NCI-H1930 (cell line): ENCODE data around the gene VPS13C.
"Not testable (repeated sequence)": the region's sequence is repeated elsewhere in the genome, so short reads cannot be mapped to it uniquely, and the experiment has no call there.

Experiments
- DNase-seq, 2 experiments: peaks; one replicate each; lab custom pipeline; 2025; lab: John Stamatoyannopoulos, UW

The VPS13C gene

DNA sequence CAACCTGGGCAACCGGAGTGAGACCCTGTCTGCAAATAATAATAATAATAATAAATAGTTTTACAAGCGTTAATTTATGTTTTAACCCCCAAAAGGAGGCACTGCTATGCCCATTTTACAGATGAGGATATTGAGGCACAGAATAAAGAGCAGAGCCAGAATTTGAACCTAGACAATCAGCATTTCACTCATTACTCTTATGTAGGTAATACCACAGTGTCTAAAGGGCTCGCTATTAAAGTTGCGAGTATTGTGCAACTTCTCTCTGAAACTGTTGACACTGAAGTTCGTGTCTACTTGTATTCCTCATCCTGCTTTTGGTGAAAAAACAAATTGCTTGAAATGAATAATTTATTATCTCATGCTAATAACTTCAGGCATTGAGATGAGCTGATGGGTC lies 9.3 kb upstream of the VPS13C start:
- no peak for DNase-seq

DNA sequence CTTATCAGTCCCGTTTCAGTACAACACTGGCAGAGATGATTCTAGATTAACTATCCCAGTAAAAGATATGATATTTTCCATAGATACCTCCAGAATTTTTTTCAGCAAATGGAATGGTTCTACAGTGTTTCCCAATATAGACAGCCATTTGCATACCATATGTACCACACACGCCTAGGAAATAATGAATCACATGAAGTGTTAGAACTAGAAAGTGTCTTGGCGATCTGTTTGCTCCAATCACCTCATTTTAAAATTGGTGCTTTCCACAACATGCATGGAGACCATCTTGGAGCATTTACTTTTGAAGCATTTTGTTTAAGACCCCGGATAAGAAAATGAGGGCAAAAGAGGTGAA lies 8.5 kb upstream of the VPS13C start:
- no peak for DNase-seq

DNA sequence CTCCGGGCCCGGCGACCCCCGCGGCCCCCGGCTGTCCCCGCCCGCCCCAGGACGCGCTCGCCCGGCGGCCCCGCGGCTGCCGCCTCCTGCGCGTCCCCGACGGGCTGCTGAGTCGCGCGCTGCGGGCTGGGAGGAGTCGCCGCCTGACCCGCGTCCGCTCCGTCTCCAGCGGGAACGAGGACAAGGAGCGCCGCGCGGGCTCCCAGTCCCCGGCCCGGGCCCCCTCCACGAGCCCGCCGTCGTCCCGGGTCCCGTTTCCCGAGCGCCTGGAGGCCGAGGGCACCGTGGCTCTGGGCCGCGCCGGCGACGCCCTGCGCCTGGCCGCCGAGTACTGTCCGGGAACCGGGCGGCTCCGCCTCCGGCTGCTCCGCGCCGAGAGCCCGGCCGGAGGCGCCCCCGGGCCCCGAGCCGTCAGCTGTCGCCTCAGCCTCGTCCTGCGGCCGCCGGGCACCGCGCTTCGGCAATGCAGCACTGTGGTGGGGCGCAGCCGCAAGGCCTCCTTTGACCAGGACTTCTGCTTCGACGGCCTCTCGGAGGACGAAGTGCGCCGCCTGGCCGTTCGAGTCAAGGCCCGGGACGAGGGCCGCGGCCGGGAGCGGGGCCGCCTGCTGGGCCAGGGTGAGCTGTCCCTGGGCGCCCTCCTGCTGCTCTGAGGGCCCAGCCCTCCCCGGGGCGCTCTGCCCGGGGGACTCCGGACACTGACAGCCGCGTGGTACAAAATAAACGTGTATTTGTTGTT lies 8.0 kb upstream of the VPS13C start:
- DNase-seq, result peak in 1 of 2 experiments; percentile 28

DNA sequence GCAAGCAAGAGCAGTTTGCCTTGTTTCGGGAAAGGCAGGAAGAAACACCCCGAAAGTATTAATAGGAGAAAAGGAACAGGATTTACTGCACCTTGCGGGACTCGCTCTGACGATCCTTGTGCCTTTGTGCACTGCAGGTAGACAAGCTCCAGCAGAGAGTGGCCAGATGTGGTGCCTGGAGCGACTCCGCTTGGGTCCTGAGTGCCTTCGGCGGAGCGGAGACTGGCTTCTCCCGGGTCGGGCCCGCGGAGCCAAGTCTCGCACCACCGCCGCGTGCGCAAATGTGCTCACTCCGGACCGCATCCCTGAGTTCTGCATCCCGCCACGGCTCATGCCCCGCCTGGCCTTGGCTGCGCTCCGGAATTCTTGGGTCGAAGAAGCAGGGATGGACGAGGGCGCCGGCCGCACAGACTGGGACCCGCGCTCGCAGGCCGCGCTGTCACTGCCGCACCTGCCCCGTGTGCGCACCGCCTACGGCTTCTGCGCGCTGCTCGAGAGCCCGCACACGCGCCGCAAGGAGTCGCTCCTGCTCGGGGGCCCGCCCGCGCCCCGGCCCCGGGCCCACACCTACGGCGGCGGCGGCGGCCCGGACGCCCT lies 7.3 kb upstream of the VPS13C start:
- DNase-seq, result peak in 1 of 2 experiments; percentile 25

DNA sequence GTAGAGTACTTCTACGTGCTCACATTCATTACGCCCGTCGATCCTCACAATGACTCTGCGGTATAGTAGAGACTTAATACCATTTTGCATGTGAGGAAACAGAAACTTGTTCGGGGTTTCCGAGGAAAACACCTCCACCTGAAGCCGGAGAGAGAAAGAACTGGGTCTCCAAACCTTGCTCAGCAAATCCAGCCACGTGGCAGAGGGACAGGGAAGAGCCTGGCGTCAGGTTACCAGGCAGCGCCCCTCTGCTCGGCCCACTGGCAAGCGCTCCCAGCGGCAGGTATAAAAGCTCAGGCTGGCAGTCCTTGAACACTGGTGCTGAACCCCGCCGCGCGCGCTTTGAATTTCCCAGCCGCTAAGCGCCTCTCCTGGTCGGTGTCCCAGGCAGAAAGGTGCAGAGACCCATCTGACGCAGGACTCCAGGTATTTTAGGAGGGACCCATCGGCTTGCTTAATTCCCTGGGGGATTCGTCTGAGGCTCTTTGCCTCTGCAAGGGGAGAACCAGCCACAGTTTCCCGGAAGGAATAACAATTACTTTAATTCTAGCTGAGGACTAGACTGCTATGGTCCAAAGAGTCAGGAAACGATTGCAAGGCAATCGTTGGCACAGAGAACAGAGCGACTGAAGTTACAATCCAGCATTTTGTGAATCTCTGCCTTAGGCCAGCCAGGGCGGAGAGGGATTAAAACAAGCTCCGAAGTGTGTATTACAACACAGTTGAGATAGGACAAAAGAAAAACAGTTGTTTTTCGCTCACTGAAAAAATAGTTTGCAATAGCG lies 6.6 kb upstream of the VPS13C start, which contains the start of gene C2CD4A:
Gene C2CD4A, plus strand, starts transcription at position 315 of the 785 bp plus-strand sequence. CDS start 637 bp downstream, outside the sequence.
- peak; percentile 48 to 70 for DNase-seq

DNA sequence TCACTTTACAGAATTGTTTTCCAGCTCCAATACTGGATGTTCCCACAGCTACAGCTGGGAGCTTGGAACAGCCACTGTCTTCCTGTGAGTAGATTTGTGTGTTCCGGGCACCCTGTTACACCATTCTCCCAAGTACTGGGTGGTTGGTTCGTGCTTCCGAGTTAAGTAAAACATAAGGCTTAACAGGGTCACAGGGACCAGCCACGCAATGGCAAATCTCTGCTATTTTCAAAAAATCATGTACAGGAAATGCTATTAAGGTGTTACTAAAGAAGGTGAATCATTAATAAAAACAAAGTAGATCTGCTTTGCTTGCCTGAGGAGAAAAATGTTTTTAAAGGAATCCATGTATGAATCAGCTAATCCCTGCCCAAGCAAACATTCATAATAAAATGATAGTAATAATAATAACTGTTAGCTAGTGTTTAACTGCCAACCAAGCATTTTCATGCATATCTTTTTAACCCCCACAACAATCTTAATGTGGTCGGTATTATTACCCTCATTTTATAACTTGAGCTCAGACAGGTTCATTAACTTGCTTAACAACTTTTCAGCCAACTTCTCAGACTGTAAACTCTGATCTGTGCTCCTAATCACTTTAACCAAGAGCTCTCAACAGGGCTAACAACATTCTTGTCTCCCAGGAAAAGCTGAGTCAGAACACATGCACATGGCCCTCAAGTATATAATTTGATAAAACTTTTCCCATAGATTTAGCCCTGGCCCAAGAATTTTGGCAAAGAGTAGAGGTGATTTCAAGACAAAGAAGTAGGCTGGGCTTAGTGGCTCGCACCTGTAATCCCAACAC lies 3.8 kb upstream of the VPS13C start:
- DNase-seq, result no peak

DNA sequence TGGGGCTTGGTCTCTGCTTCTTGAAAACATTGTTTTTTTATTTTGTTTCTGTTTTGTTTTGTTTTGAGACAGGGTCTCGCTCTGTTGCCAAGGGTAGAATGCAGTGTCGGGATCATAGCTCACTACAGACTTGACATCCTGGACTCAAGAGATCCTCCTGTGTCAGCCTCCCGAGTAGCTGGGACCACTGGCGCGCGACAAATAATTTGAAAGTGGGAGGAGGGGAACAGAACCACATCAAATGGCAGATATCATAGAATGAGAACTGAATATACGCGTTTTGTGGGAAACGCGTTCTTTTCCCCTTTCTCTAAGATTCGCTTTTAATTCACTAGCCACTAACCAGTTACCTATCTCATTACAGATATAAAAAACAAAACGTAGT lies 641 bp upstream of the VPS13C start:
- no peak for DNase-seq

DNA sequence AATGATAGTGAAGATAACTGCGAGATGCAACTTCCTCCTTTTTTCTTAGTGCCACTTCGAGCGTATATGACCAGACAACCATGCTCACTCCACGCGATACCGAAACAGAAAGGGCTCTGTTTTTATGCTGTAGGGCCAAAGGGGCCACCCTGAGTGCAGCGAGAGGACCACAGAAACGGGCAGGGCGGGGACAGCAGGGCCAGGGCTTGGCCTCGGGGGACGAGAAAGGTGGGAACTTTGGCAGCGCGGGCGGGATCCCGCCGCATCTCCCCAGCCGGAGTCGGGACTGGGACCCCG lies 483 bp downstream of the VPS13C start:
- peak in 1 of 2 experiments; percentile 17 for DNase-seq

DNA sequence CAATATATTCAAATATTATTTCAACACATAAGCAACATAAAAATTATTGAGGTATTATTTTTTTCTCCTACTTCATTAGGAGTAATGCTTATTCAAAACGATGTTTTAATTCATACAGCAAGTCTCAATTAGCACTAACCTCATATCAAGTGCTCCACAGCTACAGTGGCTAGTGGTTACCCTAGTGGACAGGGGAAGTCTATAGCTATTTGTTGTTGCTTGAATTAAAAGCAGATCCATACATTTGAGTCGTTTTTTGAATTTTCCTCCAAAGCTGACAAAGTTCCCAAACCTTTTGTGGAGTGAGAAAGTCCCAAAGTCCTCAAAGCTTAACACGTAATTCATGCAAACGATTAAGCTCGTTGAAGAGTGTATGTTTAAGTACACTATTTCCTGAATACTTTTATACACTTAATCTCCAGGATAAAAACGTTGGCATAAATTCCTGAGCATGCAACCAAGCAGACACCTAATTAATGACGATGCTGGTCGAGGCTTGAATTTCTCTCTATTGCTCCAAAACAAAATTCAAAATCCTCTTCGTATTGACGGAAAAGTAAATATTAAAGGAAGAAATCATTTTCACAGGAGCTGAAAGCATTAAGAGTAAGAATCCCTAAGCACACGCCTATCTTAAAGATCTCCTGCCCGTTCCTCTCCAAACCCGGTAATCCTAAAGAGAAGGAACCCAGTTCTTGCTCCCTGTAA lies 985 bp downstream of the VPS13C start:
- DNase-seq, result no peak

DNA sequence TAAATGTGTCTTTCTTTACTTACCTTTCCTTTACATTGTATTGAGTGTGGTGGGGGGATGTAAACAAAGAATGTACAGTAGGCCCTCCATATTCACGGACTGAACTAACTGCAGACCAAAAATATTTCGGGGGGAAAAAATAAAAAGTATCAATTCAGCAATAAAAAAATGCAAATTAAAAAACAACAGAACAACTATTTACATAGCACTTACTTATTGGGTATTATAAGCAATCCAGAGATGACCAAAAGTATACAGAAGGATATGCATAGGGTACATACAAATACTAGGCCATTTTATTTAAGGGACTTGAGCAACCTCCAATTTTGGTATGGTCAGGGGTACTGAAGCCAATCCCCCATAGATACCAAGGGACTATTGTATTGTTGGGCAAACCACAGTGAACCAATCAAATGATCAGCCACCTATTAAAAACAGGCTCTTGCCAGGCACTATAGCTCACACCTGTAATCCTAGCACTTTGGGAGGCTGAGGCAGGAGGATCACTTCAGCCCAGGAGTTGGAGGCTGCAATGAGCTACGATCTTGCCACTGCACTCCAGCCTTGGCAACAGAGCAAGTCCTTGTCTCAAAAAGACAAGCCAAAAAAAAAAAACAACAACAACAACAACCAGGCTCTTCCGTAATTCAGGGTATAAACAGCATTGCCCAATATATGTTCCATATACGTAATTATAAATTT lies 1.8 kb downstream of the VPS13C start:
- no peak for DNase-seq

DNA sequence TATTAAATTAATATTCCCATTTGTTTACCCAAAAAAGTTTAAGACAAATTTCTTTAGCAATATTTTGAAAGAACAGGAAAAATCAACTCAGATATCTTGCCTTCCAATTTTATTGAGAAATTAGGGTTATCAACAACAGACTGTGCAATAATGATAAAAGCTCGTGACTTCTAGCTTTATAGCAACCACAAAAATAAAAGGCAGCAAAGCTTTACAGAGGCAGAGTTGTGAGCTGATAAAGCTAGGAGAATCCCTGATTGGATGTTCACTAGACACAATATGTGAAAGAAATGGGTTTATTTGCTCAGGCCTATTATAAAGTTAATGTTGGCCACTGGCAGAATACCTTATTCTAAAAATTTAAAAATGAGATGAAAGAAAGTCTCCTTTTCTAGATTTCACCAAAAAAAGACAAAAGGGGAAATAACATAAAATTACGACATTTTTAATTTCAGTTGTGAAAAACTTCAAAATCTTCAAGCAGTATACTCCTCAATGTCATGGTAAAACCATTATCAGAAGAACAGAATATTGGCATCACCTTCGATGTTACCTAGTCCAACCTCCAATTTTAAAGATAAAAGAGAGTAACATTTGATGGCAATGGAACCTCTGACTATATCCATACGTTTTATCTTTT lies 2.8 kb downstream of the VPS13C start:
- DNase-seq, result no peak

DNA sequence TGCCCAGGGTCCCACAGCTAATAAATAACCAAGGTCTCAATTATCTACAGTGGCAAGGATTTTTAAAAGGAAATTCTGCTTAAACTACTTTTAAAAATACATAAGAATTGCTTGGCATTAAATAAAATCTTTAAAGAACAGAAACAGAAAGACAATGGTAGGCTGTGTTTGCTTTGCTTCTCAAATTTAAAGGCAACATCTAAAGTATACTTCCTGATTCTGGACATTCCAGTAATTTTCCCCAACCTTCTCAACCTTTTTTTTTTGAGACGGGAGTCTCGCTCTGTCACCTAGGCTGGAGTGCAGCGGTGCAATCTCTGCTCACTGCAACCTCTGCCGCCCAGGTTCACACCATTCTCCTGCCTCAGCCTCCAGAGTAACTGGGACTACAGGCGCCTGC lies 5.3 kb downstream of the VPS13C start:
- no peak for DNase-seq

DNA sequence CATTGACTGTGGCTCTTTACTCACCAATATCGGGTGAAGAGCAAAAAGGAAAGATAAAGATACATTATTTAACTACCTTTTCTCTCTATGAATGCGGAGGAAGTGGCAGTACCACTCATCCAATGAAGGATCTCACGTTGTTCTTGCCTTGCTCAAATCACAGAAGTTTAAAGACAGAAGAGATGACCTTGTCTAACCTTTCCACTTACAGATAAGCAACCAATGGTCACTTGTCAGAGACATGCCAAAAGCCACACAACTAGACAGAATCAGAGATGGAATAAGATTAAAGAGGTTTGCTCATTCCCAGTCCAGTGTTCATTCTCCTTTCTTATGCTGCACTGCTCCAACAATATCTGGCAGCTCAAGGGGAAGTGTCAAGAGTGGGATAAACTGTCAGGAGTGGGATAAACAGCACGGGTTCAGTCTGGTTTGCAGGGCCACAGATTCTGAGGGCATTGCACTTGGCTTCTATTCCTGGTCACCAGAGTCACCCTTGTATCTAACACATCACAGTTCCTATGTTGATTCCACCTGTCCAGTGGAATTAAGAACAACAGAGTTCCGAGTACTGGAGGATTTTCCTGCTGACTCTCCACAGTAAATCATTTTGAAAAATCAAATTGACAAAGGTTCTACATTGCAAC lies 6.7 kb downstream of the VPS13C start:
- DNase-seq, result no peak

DNA sequence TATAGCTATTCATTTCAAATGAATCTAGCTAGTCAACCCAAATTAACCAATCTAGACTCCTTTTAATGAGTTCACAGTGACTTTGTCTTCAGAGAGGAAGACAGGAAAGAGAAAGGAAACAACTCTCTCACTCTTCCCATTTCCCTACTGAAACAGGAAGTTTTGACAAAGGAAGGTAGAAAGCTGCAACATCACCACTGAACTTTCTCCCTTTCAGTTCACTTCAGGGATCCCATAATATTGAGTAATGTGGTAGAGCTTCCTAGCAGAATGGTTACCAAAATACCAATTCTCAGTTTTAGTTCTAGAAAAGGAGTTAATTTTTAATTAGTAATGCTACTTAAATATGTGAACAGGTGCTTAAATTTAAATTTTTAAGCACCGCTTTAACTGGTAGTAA lies 7.5 kb downstream of the VPS13C start:
- no peak for DNase-seq

DNA sequence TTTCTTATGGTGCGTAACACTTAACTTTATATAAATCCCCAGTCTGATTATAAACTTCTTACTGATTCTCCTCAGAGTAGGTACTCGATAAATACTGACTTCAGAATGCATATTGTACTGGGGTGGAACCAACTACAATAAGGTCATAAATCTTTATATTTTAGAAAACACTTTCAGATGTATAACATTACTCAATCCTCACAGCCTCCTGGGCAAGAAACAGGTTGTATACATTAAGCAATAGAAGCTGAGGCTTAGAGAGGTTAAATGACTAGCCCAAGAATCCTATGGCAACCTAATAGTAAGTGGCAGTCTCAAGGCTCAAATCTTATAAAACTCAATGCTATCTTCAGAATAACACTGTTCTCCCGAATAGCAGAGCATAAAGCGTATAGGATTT lies 9.1 kb downstream of the VPS13C start:
- DNase-seq, result no peak

DNA sequence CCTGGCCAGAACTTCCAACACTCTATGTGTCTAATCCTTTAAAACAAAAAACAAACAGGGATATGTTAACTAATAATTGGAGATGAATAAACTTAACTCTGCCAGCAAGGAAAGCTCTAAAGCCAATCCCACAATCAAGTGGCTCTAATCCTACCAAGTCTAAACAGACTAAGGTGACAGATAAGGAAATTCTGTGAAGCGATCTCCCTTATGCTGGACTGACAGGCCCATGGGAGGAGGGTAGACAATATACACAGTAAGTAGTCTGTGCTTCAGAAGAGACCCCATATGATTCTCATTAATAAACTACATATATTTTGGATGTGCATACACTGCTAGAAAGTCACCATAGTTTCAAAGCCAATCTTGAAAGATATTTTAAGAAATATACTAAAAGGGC lies 10.1 kb downstream of the VPS13C start:
- DNase-seq, result no peak

DNA sequence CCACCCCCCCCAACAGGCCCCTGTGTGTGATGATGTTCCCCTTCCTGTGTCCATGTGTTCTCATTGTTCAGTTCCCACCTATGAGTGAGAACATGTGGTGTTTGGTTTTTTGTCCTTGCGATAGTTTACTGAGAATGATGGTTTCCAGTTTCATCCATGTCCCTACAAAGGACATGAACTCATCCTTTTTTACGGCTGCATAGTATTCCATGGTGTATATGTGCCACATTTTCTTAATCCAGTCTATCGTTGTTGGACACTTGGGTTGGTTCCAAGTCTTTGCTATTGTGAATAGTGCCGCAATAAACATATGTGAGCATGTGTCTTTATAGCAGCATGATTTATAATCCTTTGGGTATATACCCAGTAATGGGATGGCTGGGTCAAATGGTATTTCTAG lies 12.0 kb downstream of the VPS13C start:
- DNase-seq, result not testable (repeated sequence)

DNA sequence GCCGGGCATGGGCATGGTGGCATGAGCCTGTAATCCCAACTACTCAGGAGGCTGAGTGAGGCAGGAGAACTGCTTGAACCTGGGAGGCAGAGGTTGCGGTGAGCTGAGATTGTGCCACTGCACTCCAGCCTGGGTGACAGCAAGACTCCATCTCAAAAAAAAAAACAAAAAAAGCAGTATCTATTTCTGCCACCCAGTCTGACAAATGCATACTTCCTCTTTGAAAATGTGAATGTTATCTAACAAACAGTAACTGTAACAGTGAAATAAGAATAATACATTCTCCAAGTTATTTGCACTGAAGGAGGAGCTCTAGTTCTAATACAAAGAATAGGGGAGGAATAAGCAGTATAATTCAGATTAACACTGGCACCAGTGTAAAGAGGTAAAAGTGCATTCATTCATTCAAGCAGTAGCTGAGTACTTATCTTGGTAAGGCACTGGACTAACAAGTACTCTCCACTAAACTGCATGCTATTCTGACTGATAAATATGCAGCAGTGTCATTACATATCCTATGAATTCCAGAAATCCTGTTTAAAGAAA lies 12.9 kb downstream of the VPS13C start:
- no peak for DNase-seq

DNA sequence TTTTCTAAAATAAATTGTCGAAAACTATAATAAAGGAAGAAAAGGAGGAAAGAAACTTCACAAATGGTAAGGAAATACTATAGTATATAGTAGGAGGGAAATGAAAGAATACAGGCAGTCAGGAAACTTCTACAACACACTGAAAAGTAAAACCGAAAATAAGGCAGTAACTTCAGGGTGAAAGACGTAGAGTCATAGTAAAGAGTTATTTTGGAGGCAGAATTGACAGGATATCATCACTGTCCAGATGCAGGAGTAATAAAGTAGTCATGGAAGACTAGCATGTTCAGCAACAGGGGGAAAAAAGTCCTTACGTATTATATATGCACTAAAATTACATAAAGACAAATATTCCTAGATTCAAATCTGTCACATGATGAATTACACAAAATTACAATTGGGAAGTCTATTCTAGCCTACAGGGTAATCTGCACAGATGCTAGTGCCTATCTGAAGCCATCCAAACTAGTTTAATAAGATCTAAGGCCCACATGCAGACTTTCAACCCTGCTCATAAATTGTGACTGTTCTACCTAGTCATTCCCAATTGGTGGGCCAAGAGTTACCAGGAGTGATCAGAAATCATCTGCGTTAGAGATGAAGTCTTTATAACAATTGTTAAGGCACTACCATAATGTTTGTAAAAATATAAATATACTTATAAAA lies 14.0 kb downstream of the VPS13C start:
- no peak for DNase-seq
